Activated CD8-positive, alpha-beta T cell treated with anti-CD3 and anti-CD28 coated beads, Interleukin-2, amount 10 ng/mL, durations not matched to agents 7 days and 5 days (primary cell): ENCODE data around the gene RBM4. TPM values are rescaled to one million over a fixed set of nuclear protein-coding genes. Genes with fewer than 3 reads are reported as not detected.

Experiments used
- ATAC-seq: fragments of 150-1000 bp; cut with Tn5 transposase; one replicate; pipeline ENCODE4 v1.10.0; 2021; ENCODE audit warnings: moderate library complexity
- CTCF ChIA-PET: fragments of 350-600 bp; sonication (Branson Sonifier 250); formaldehyde crosslinking; loops from one replicate; lab custom pipeline; 2021; ENCODE audit warnings: antibody characterized with exemption; lab: Charles Lee
- POLR2A ChIA-PET: fragments of 350-600 bp; sonication (Branson Sonifier 250); formaldehyde crosslinking; loops from one replicate; lab custom pipeline; 2021; ENCODE audit warnings: antibody characterized with exemption; lab: Charles Lee
- DNase-seq: peaks from one replicate; pipeline ENCODE4 v3.0.0-alpha.2; 2020
- H3K27ac Mint-ChIP-seq: one replicate; pipeline ENCODE4 v1.8.0; 2021; ENCODE audit warnings: mild to moderate bottlenecking, mixed read lengths
- H3K27me3 Mint-ChIP-seq: one replicate; pipeline ENCODE4 v1.8.0; 2021; ENCODE audit warnings: low read depth, mixed read lengths
- H3K36me3 Mint-ChIP-seq: one replicate; pipeline ENCODE4 v1.8.0; 2021; ENCODE audit warnings: low read depth, mixed read lengths
- H3K4me1 Mint-ChIP-seq: one replicate; pipeline ENCODE4 v1.8.0; 2021; ENCODE audit warnings: low read depth, mixed read lengths
- H3K4me3 Mint-ChIP-seq: one replicate; pipeline ENCODE4 v1.8.0; 2021; ENCODE audit warnings: mild to moderate bottlenecking, mixed read lengths
- H3K9me3 Mint-ChIP-seq: one replicate; pipeline ENCODE4 v1.8.0; 2022; ENCODE audit warnings: mixed read lengths; ENCODE audit not compliant: insufficient read depth
- total RNA-seq, 2 experiments: library from RNA; stranded (reverse); gene quantifications; one replicate each; pipeline ENCODE4 v1.2.3, GENCODE V29; 2021

Gene RBM4
- total RNA-seq, 2 experiments from 2014 or later, result 118 to 121 TPM

DNA sequence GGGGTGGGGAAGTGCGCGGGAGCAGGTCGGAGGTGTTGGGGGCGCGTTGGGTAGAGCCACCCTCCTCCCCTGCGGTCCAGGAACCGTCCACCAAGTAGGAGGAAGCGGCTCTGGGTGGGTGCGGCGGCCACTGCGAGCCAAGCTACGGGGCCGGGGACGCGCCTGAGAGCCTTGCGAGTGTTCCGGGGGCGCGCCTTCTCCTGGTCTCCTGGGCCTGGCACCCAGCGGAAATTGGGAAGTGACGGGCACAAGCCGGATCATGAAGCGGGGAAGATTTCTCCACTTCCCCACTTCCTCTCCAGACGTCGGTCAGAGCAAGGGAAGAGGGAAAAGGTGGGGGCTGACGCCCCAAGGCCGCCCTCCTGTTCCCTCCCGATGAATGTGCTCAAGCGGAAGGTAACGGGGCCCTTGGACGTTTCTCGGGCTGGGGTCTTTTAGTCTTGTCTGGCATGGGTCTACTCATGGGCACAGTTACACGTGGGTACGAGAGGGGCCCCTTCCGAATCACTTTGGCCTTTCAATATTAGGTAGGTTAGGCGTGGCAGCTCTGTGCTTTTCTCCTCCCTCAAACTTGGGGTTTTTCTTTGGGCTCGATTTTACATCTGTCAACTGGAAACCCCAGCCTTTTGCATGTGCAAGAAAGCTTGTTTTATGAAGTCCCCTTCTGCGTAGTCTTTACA is 21.2 kb upstream of the RBM4 start:
- H3K4me3 Mint-ChIP-seq, result peak overlapping the region; percentile 98
- ChIA-PET CTCF (interaction anchor here (0.7 to 3.6 kb wide), 9 partner anchors 13 to 231 kb away, joined by 4 to 28 read pairs (median 7); partner anchors contain the start of genes CCDC87, CCS, DPP3 and RBM4), POLR2A (interaction anchor here (0.6 to 4.7 kb wide), 24 partner anchors 7 to 532 kb away, joined by 3 to 78 read pairs (median 3); partner anchors contain the start of genes CCDC87, CCS, MRPL11 and RBM4)
- ATAC-seq, result peak; percentile 28
- DNase-seq, result no peak
- H3K27me3 Mint-ChIP-seq, result no peaks in the 10 kb centered on the region
- H3K9me3 Mint-ChIP-seq, result no peaks in the 10 kb centered on the region
- H3K27ac Mint-ChIP-seq, result peak overlapping the region; percentile 99
- peaks cover 56% of the 10 kb centered on the region for H3K36me3 Mint-ChIP-seq
- peaks cover 42% of the 10 kb centered on the region for H3K4me1 Mint-ChIP-seq

- peak; percentile 53 for DNase-seq
- Mint-ChIP-seq H3K4me3 (peak overlapping the region; percentile 98), H3K4me1 (peaks cover 57% of the 10 kb centered on the region), H3K36me3 (peaks cover 74% of the 10 kb centered on the region), H3K27ac (peak overlapping the region; percentile 99), H3K9me3 (no peaks in the 10 kb centered on the region), H3K27me3 (no peaks in the 10 kb centered on the region)
- ATAC-seq, result peak; percentile 45
- POLR2A ChIA-PET, result interaction anchor here (0.6 to 2.3 kb wide), 10 partner anchors 9 to 224 kb away, joined by 3 to 20 read pairs (median 4); partner anchors contain the start of genes CCDC87, RBM4, RBM4B and RCE1
- CTCF ChIA-PET, result interaction anchor here (0.6 to 3.6 kb wide), 12 partner anchors 9 to 551 kb away, joined by 3 to 28 read pairs (median 4); partner anchors contain the start of genes CCDC87, CCS, RBM4 and RBM4B
These were observed 19.4 kb upstream of the RBM4 start for GRCh38 chr11:66619080-66619554.

DNA sequence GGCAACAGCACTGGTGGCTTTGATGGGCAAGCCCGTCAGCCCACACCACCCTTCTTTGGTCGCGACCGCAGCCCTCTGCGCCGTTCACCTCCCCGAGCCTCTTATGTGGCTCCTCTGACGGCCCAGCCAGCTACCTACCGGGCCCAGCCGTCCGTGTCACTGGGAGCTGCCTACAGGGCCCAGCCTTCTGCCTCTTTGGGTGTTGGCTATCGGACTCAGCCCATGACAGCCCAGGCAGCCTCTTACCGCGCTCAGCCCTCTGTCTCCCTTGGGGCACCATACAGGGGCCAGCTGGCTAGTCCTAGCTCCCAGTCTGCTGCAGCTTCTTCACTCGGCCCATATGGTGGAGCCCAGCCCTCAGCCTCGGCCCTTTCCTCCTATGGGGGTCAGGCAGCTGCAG is 14.1 kb upstream of the RBM4 start:
- H3K9me3 Mint-ChIP-seq, result no peaks in the 10 kb centered on the region
- DNase-seq (no peak), ATAC-seq (peak; percentile 3)
- no peak overlapping the region for H3K4me3 Mint-ChIP-seq
- H3K36me3 Mint-ChIP-seq, result peaks cover 87% of the 10 kb centered on the region
- POLR2A ChIA-PET, result interaction anchor here (1.3 to 4.0 kb wide), 5 partner anchors 8 to 45 kb away, joined by 3 to 33 read pairs (median 6); partner anchors contain the start of genes RBM14 and RBM4
- no peaks in the 10 kb centered on the region for H3K27me3 Mint-ChIP-seq
- no peak overlapping the region for H3K27ac Mint-ChIP-seq
- CTCF ChIA-PET, result interaction anchor here (0.7 to 4.0 kb wide), 2 partner anchors 14 to 53 kb away, joined by 4 to 16 read pairs; partner anchors contain the start of genes RBM4 and RBM4B
- H3K4me1 Mint-ChIP-seq, result peaks cover 50% of the 10 kb centered on the region

- Mint-ChIP-seq H3K9me3 (no peaks in the 10 kb centered on the region), H3K27ac (no peak overlapping the region), H3K4me3 (no peak overlapping the region), H3K4me1 (peaks cover 47% of the 10 kb centered on the region), H3K27me3 (no peaks in the 10 kb centered on the region), H3K36me3 (peaks cover 89% of the 10 kb centered on the region)
- POLR2A ChIA-PET, result interaction anchor here (1.1 to 4.0 kb wide), 6 partner anchors 9 to 46 kb away, joined by 3 to 33 read pairs (median 6); partner anchors contain the start of genes RBM14 and RBM4
- ATAC-seq, result no peak
- CTCF ChIA-PET, result no interaction called here
- no peak for DNase-seq
These were observed 13.3 kb upstream of the RBM4 start for GRCh38 chr11:66625041-66625751.

GRCh38 chr11:66625752-66626149 is 12.8 kb upstream of the RBM4 start:
- no peaks in the 10 kb centered on the region for H3K9me3 Mint-ChIP-seq
- no peak for DNase-seq
- H3K27ac Mint-ChIP-seq, result no peak overlapping the region
- peaks cover 44% of the 10 kb centered on the region for H3K4me1 Mint-ChIP-seq
- no peak overlapping the region for H3K4me3 Mint-ChIP-seq
- peaks cover 87% of the 10 kb centered on the region for H3K36me3 Mint-ChIP-seq
- ChIA-PET CTCF (no interaction called here), POLR2A (interaction anchor here (1.1 to 4.0 kb wide), 4 partner anchors 8 to 46 kb away, joined by 3 to 33 read pairs (median 11); partner anchors contain the start of gene RBM4)
- ATAC-seq, result no peak
- no peaks in the 10 kb centered on the region for H3K27me3 Mint-ChIP-seq

DNA sequence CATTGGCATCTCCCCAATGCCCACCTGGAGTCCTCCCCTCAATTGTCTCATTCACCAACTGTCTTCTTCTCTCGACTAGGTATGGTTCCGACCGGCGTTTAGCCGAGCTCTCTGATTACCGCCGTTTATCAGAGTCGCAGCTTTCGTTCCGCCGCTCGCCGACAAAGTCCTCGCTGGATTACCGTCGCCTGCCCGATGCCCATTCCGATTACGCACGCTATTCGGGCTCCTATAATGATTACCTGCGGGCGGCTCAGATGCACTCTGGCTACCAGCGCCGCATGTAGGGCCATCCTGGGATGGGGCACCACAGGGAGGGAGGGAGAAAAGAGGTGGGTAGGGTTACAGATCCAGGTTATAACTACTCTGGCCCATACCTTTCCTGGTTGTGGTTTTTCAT is 12.1 kb upstream of the RBM4 start:
- Mint-ChIP-seq H3K4me3 (no peak overlapping the region), H3K27ac (no peak overlapping the region), H3K36me3 (peaks cover 83% of the 10 kb centered on the region), H3K9me3 (no peaks in the 10 kb centered on the region), H3K4me1 (peaks cover 38% of the 10 kb centered on the region), H3K27me3 (no peaks in the 10 kb centered on the region)
- ChIA-PET CTCF (no interaction called here), POLR2A (interaction anchor here (1.1 to 4.6 kb wide), 3 partner anchors 10 to 20 kb away, joined by 3 to 21 read pairs (median 5); partner anchors contain the start of genes RBM14 and RBM4)
- ATAC-seq, result no peak
- no peak for DNase-seq

DNA sequence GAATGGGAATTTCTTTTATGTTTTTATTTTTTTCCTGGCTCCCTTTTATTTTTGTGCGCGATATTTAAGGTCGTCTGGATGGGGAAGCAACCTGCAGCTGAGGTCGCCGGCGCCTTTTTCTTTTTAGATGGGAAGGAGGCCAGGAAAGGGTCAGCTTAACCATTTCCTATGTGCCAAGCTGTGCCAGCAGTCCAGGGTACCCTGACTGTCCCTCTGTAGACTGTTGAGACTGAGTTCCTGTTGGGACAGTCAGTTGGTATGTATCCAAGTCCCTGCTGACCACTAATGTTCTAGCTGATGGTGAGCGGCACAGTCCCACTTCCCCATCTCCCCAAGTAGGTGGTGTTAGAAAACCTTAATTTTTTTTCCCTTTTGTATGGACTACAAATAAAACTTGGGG is 11.6 kb upstream of the RBM4 start:
- no peak for ATAC-seq
- H3K9me3 Mint-ChIP-seq, result no peaks in the 10 kb centered on the region
- ChIA-PET POLR2A (interaction anchor here (1.4 to 4.6 kb wide), 2 partner anchors 10 to 11 kb away, joined by 5 to 21 read pairs; partner anchors contain the start of genes RBM14 and RBM4), CTCF (interaction anchor here (0.6 to 1.7 kb wide), 3 partner anchors 11 to 261 kb away, joined by 3 read pairs; partner anchors contain the start of genes RBM4 and RBM4B)
- peaks cover 82% of the 10 kb centered on the region for H3K36me3 Mint-ChIP-seq
- DNase-seq, result no peak
- peaks cover 36% of the 10 kb centered on the region for H3K4me1 Mint-ChIP-seq
- no peak overlapping the region for H3K27ac Mint-ChIP-seq
- no peak overlapping the region for H3K4me3 Mint-ChIP-seq
- no peaks in the 10 kb centered on the region for H3K27me3 Mint-ChIP-seq

DNA sequence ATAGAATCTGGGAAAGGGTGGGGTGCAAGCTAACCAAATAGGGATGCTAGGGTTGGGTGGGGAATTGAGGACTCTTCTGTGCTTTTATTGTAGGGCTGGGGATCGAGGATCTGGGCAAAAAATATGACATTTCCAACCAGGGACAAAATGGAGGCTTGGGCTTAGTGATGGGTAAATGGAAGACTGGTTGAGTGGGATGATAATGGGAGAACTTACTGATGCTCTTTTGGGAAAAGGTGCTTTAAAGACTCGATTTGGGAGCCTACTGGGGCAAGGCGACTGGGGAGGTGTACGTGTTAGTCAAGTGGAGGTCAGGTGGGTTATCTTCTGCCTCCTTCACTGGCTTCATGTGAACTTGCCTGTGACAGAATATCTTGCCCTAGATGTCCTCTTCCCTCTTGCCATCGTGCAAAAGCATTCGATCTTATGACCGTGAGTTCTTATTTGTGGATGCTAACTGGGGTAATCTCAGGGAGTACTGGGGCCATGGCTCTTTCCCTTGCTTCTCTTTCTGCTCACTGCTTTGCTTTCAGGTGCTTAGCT is 10.4 kb upstream of the RBM4 start:
- H3K27ac Mint-ChIP-seq, result no peak overlapping the region
- POLR2A ChIA-PET, result interaction anchor here (4.6 kb wide), 1 partner anchor 10 kb away, joined by 21 read pairs; the partner anchor contains the start of gene RBM4
- H3K4me1 Mint-ChIP-seq, result peaks cover 28% of the 10 kb centered on the region
- no peaks in the 10 kb centered on the region for H3K27me3 Mint-ChIP-seq
- H3K4me3 Mint-ChIP-seq, result no peak overlapping the region
- ATAC-seq, result no peak
- CTCF ChIA-PET, result interaction anchor here (1.7 kb wide), 1 partner anchor 50 kb away, joined by 3 read pairs; the partner anchor contains the start of gene RBM4B
- no peaks in the 10 kb centered on the region for H3K9me3 Mint-ChIP-seq
- peaks cover 79% of the 10 kb centered on the region for H3K36me3 Mint-ChIP-seq
- no peak for DNase-seq

- Mint-ChIP-seq H3K4me1 (peaks cover 21% of the 10 kb centered on the region), H3K9me3 (no peaks in the 10 kb centered on the region), H3K4me3 (no peak overlapping the region), H3K27me3 (no peaks in the 10 kb centered on the region), H3K27ac (peak overlapping the region; percentile 33), H3K36me3 (peaks cover 73% of the 10 kb centered on the region)
- ChIA-PET POLR2A (interaction anchor here (1.0 to 4.6 kb wide), 2 partner anchors 9 to 13 kb away, joined by 3 to 21 read pairs; partner anchors contain the start of gene RBM4), CTCF (interaction anchor here (0.7 to 1.5 kb wide), 2 partner anchors 9 to 320 kb away, joined by 3 to 6 read pairs; partner anchors contain the start of gene RBM4)
- DNase-seq (no peak), ATAC-seq (no peak)
These were observed 9.1 kb upstream of the RBM4 start for GRCh38 chr11:66629356-66629755.

- DNase-seq (no peak), ATAC-seq (no peak)
- Mint-ChIP-seq H3K4me1 (peaks cover 29% of the 10 kb centered on the region), H3K27me3 (no peaks in the 10 kb centered on the region), H3K9me3 (no peaks in the 10 kb centered on the region), H3K4me3 (no peak overlapping the region), H3K27ac (no peak overlapping the region), H3K36me3 (peaks cover 64% of the 10 kb centered on the region)
- ChIA-PET CTCF (interaction anchor here (1.9 kb wide), 1 partner anchor 9 kb away, joined by 4 read pairs; no protein-coding TSS in a partner anchor), POLR2A (interaction anchor here (1.3 kb wide), 1 partner anchor 13 kb away, joined by 4 read pairs; no protein-coding TSS in a partner anchor)
These were observed 6.6 kb upstream of the RBM4 start for GRCh38 chr11:66631883-66632282.
